ENCODE results near the gene CECR2. TPM values are rescaled to one million over a fixed set of nuclear protein-coding genes. Genes with fewer than 3 reads are reported as not detected.

Gene CECR2
- total and polyA plus RNA-seq, 2 experiments from 2014 or later: 0.10 TPM; not detected in 1

- Histone ChIP-seq H3K27me3 (replicated peaks; ENCODE audit: insufficient read depth) (no peaks in the 10 kb centered on the region), H3K9me2 (ENCODE audit: insufficient read depth) (no peaks in the 10 kb centered on the region), H3K79me2 (ENCODE audit: insufficient read depth) (peaks cover 47% of the 10 kb centered on the region), H3K9me3 (ENCODE audit: low read depth) (no peaks in the 10 kb centered on the region), H3K4me3 (no peak overlapping the region), H2AFZ (no peak overlapping the region), H3K4me2 (ENCODE audit: unreplicated experiment) (no peak overlapping the region), H3F3A (ENCODE audit: insufficient read depth) (no peaks in the 10 kb centered on the region), H3K4me1 (ENCODE audit: insufficient read depth) (no peaks in the 10 kb centered on the region), H3K9ac (no peak overlapping the region), H4K20me1 (ENCODE audit: insufficient read depth) (no peaks in the 10 kb centered on the region; the same call in 1 of the 2 replicates), H3K27ac (no peak overlapping the region), H3K36me3 (ENCODE audit: low read depth) (peaks cover 38% of the 10 kb centered on the region; the same call in 1 of the 2 replicates)
- WGBS, 2 experiments (ENCODE audit: low coverage in 1 of 2, low lambda C conversion rate in 2 of 2, missing lambda C conversion rate in 2 of 2): 79 to 81% methylated on average over 3 of the region's 3 CpGs
- no peak for DNase-seq
- no peak for TF ChIP-seq EZH2phosphoT487 (IDR thresholded peaks at IDR 0.05; ENCODE audit: insufficient read depth, low read depth)
- in situ Hi-C loops (cut with MboI): no loop called here
These were observed 231.8 kb downstream of the CECR2 start for GRCh38 chr22:17601031-17601430.

- in situ Hi-C loops (cut with MboI): no loop called here
- H3K36me3 ChIP-seq (ENCODE audit: low read depth): peaks cover 17% of the 10 kb centered on the region; the same call in 1 of the 2 replicates
- H3K79me2 ChIP-seq (ENCODE audit: insufficient read depth): peaks cover 72% of the 10 kb centered on the region
- no peaks in the 10 kb centered on the region for H3K9me3 ChIP-seq (ENCODE audit: low read depth)
- H2AFZ ChIP-seq: no peak overlapping the region
- H3K27me3 ChIP-seq (replicated peaks; ENCODE audit: insufficient read depth): no peaks in the 10 kb centered on the region
- no peak overlapping the region for H3K27ac ChIP-seq
- no peaks in the 10 kb centered on the region; the same call in 1 of the 2 replicates for H4K20me1 ChIP-seq (ENCODE audit: insufficient read depth)
- H3F3A ChIP-seq (ENCODE audit: insufficient read depth): 0 out of 2 replicates have a peak, but pooled peaks cover 5% of the 10 kb centered on the region
- 86 to 87% methylated on average over 4 of the region's 4 CpGs for WGBS, 2 experiments (ENCODE audit: low coverage in 1 of 2, low lambda C conversion rate in 2 of 2, missing lambda C conversion rate in 2 of 2)
- no peak for TF ChIP-seq EZH2 (IDR thresholded peaks at IDR 0.05; ENCODE audit: insufficient read depth, poor library complexity, severe bottlenecking)
- no peak for TF ChIP-seq EZH2phosphoT487 (IDR thresholded peaks at IDR 0.05; ENCODE audit: insufficient read depth, low read depth)
- no peak for DNase-seq
- no peaks in the 10 kb centered on the region for H3K9me2 ChIP-seq (ENCODE audit: insufficient read depth)
- H3K9ac ChIP-seq: no peak overlapping the region
- H3K4me3 ChIP-seq: no peak overlapping the region
- H3K4me1 ChIP-seq (ENCODE audit: insufficient read depth): no peaks in the 10 kb centered on the region
- H3K4me2 ChIP-seq (ENCODE audit: unreplicated experiment): no peak overlapping the region
These were observed 234.4 kb downstream of the CECR2 start for GRCh38 chr22:17603668-17604067.

GRCh38 chr22:17606496-17606895, 237.2 kb downstream of the CECR2 start:
- in situ Hi-C loops (cut with MboI): no loop called here
- H3K79me2 ChIP-seq (ENCODE audit: insufficient read depth): peaks cover 88% of the 10 kb centered on the region

More at GRCh38 chr22:17606496-17606895, 237.2 kb downstream of the CECR2 start:
- Histone ChIP-seq H3K36me3 (ENCODE audit: low read depth) (peaks cover 20% of the 10 kb centered on the region), H2AFZ (no peak overlapping the region), H3K9me2 (ENCODE audit: insufficient read depth) (no peaks in the 10 kb centered on the region), H3K4me3 (no peak overlapping the region), H3K4me2 (ENCODE audit: unreplicated experiment) (no peak overlapping the region), H3K9me3 (ENCODE audit: low read depth) (no peaks in the 10 kb centered on the region), H3K27me3 (replicated peaks; ENCODE audit: insufficient read depth) (no peaks in the 10 kb centered on the region), H4K20me1 (ENCODE audit: insufficient read depth) (no peaks in the 10 kb centered on the region; the same call in 1 of the 2 replicates), H3K27ac (no peak overlapping the region), H3F3A (ENCODE audit: insufficient read depth) (0 out of 2 replicates have a peak, but pooled peaks cover 5% of the 10 kb centered on the region), H3K4me1 (ENCODE audit: insufficient read depth) (no peaks in the 10 kb centered on the region), H3K9ac (no peak overlapping the region)
- WGBS, 2 experiments (ENCODE audit: low coverage in 1 of 2, low lambda C conversion rate in 2 of 2, missing lambda C conversion rate in 2 of 2): 63 to 64% methylated on average over 5 of the region's 5 CpGs
- DNase-seq: peak; percentile 19
- TF ChIP-seq EZH2phosphoT487 (IDR thresholded peaks at IDR 0.05; ENCODE audit: insufficient read depth, low read depth) (no peak), EZH2 (IDR thresholded peaks at IDR 0.05; ENCODE audit: insufficient read depth, poor library complexity, severe bottlenecking) (no peak)

Small RNAs within 50 kb of the gene (small RNA-seq; reads per million reads assigned to genes)
- not detected for gene CECR9 (ENCODE audit: low read depth, low replicate concordance)
- gene RN7SL843P (ENCODE audit: low read depth, low replicate concordance): not detected

Other genes starting within 250 kb of the CECR2 start
- gene TMEM121B, start 248.1 kb upstream of the CECR2 start, total RNA-seq (2014; rRNA removed; shearing (Covaris generic)): 0.11 TPM in 1 of 2 replicates, not detected in the other
- not detected in 2 replicates for gene TMEM121B, start 248.1 kb upstream of the CECR2 start, polyA plus RNA-seq (2016; fragmentation: Nextera tagmentation; extraction: Ambion mirVana)
- gene HDHD5, start 210.2 kb upstream of the CECR2 start, total RNA-seq (2014; rRNA removed; shearing (Covaris generic)): 53.2 and 53.7 TPM in 2 replicates
- 54.5 and 55.5 TPM in 2 replicates for gene HDHD5, start 210.2 kb upstream of the CECR2 start, polyA plus RNA-seq (2016; fragmentation: Nextera tagmentation; extraction: Ambion mirVana)
- gene ADA2, start 150.0 kb upstream of the CECR2 start, total RNA-seq (2014; rRNA removed; shearing (Covaris generic)): 2.3 and 4.8 TPM in 2 replicates
- 4.1 and 4.3 TPM in 2 replicates for gene ADA2, start 150.0 kb upstream of the CECR2 start, polyA plus RNA-seq (2016; fragmentation: Nextera tagmentation; extraction: Ambion mirVana)
- gene SLC25A18, start 194.0 kb downstream of the CECR2 start, total RNA-seq (2014; rRNA removed; shearing (Covaris generic)): not detected in 2 replicates
- gene SLC25A18, start 194.0 kb downstream of the CECR2 start, polyA plus RNA-seq (2016; fragmentation: Nextera tagmentation; extraction: Ambion mirVana): 0.08 TPM in 1 of 2 replicates, not detected in the other

Measured in GM23248 (cell line).